Loucy (cell line): ENCODE data around the gene DIP2A.

Experiments
- EZH2phosphoT487 ChIP-seq: fragments of 200-600 bp; IDR thresholded peaks from 2 replicates; pipeline ENCODE4 v1.6.1; 2018; ENCODE audit warnings: antibody characterized with exemption, mild to moderate bottlenecking, moderate library complexity, borderline replicate concordance
- TF ChIP-seq, protein P1 (sequence below): fragments of 200-600 bp; sonication (generic); conservative IDR thresholded peaks from 2 replicates; pipeline ENCODE4 v1.5.1; 2014; ENCODE audit warnings: mild to moderate bottlenecking, antibody characterized with exemption, low read length

DNA sequence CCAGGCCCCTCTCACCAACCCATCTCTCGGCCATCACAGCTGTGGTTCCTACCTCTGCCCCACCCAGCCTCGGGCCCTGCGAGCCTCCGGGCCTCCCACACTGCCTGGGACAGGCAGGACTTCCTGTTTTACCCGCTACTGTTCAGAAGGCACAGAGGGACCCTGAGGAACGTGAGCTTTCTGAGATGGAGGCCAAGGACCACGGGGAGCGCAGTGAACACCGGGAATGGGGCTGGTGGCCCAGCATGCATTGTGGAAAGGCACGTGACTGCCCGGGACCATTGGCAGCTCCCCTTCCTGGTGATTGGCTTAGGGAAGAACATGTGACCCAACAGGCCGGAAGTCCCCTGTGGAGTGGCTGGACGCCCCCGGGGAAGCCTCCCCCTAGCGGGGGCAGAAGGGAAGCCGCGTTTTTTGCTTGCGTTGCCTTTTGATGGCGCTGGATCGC lies 139.2 kb downstream of the DIP2A start:
- TF ChIP-seq, protein P1, sequence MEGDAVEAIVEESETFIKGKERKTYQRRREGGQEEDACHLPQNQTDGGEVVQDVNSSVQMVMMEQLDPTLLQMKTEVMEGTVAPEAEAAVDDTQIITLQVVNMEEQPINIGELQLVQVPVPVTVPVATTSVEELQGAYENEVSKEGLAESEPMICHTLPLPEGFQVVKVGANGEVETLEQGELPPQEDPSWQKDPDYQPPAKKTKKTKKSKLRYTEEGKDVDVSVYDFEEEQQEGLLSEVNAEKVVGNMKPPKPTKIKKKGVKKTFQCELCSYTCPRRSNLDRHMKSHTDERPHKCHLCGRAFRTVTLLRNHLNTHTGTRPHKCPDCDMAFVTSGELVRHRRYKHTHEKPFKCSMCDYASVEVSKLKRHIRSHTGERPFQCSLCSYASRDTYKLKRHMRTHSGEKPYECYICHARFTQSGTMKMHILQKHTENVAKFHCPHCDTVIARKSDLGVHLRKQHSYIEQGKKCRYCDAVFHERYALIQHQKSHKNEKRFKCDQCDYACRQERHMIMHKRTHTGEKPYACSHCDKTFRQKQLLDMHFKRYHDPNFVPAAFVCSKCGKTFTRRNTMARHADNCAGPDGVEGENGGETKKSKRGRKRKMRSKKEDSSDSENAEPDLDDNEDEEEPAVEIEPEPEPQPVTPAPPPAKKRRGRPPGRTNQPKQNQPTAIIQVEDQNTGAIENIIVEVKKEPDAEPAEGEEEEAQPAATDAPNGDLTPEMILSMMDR, result no peak
- no peak for TF ChIP-seq EZH2phosphoT487
